HG02884 (cell line): ENCODE measurements around the gene BCAS1.

Source experiments
- ATAC-seq: cut with Tn5 transposase; IDR thresholded peaks from one replicate; pipeline ENCODE4 v1.9.1; 2021; ENCODE audit warnings: mild to moderate bottlenecking, moderate library complexity; ENCODE audit not compliant: unreplicated experiment

The BCAS1 gene

DNA sequence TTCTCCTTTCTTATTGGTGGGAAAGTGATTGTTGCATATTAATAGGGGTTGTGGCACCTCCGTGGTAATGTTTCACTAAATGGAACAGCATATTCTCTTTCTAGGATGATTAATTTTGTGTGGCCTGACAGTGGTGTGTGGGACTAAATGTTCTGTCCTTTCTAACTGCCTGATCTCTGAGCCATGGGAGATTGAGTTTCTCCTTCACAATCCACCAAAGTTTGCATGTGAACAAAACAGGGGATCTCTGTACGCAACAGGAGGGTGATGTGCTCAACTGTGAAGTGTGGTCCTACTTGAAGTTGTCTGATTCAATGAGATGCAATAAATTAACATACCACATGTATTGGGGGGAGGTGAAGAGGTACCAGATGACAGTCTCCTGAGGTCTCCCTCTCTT, 19.3 kb downstream of the BCAS1 start:
- ATAC-seq = no peak

DNA sequence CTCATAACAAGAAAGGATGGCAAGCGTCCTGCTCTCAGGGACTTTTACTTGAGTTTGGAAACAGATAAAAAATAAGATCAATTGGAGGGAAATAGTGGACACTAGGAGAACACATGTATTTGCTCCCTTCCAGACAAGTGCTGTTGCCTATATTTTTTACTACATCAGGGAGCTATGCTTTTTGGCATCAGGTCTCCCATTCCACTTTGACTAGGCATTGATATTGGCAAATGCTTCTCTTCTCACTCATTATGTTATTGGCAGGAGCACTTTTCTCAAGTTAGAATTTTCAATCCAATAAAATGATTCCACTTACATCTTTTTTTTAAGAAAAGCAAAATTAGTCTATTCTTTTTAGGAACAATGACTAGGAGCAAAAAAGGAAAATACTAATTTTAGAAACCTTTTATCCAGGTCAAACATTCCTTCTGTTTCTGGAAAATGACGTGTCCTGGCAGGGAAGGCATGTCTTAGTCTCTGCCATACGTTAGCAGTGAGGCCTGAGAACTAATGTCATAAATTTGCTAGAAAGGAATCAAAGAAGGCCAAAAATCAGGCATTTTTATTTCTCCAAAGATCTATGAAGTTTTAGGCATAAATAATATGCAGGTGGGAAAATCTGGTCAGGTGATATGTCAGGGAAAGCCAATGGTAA, 21.4 kb downstream of the BCAS1 start:
- no peak for ATAC-seq

DNA sequence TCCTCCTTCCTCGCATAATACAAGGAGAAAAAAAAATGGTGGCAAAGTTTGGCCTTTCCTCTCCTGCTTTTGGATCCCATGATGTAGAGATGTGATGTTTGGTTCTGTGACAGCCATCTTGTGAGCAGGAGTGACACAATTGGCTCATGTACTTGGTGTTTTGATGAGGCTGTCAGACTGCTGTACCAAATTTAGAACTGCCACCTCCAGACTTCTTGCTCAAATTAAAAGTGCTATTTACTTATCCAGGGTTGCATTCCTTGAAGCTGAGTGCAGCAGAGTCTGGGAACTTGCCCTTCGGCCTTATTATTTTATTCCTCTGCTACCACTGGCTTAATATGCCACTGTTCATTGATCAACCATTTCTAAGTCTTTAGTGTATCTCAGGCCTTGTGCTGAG, 21.9 kb downstream of the BCAS1 start:
- ATAC-seq = no peak

DNA sequence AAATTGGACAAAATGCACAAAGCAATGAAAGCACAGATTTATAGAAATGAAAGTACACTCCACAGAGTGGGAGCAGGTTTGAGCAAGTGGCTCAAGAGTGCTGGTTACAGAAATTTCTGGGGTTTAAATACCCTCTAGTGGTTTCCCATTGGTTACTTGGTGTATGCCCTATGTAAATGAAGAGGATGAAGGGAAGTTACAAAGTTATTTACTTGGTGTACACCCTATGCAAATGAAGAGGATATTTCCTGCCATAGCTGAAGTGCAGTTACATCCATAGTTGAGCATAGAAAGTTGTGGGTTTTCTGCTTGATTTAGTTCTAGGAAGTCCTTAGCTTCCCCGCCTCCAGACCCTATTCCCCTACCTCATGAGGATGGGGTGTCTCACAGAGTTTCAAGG, 22.7 kb downstream of the BCAS1 start:
- no peak for ATAC-seq

DNA sequence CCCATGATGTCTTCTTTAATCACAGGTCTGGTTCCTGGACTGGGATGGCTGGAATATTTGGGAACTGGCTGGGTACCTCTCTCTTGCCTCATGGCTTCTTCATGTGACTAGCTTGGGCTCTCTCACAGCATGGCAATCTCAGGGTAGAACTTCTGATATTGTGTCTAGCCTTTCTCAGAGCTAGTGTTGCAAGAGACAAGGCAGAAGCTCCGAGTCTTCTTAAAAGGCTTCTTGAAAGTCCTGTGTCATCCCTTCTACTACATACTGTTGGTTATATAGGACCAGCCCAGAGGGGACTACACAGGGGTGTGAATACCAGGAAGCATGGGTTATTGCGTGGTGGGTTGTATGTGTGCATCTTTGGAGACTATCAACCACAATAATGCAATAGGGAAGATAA, 23.3 kb downstream of the BCAS1 start:
- ATAC-seq = no peak

DNA sequence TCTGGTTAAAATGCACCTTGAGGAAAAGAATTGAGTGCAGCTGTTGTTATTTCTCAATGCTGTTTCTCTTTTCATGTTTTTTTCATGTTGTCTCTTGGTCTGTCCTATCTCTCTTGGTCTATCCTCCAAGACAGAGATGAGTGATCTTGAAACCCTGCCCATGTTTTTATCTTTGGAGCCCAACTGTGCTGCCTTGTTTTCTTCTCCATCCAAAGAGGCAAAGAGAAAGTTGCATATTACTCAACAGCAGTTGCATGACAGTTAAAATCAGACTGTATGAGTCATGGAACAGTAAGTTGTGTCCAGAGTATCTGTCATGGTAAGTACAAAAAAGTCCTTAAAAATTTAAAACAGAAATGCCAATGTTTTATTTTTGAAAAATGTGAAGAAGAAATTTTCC, 26.2 kb downstream of the BCAS1 start:
- ATAC-seq = peak; percentile 90

DNA sequence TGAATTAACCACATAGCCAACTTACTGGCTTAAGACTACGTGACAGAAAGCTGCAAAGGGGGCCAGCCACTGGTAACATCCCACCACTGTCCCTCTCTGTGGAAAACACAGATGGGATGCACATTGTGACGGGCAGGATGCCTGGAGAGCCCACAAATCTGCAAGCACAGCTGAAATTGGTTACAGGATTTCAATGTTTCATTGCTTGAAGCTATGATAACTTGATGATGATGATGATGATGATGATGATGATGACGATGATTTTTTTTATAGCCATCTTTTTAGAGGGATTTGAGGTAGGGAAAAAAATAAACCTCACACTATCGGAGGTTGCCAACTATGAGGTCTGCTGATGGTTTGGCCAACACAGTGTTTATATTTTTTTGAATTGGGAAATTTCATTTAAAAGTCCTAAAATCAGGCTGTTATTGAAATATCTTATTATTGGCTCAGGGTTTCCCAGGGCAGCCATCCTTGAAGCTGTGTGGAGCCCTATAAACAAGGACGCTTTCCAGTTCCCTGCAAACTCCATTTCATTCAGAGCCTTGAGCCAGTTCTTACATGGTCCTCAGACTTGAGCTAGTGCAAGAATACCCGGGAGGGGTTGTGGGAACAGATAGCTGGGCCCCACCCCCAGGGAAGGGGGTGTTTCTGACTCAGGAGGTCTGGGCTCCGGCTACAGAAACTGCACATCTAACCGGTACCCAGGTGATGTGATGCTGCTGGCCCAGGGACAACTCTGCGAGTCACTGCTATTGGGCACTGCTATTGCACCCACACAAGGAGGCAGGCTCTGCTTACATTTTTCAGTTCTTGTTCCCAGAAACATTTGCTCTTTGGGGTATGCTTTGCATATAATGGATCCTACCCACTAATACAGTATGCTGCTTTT, 27.1 kb downstream of the BCAS1 start:
- ATAC-seq = no peak

DNA sequence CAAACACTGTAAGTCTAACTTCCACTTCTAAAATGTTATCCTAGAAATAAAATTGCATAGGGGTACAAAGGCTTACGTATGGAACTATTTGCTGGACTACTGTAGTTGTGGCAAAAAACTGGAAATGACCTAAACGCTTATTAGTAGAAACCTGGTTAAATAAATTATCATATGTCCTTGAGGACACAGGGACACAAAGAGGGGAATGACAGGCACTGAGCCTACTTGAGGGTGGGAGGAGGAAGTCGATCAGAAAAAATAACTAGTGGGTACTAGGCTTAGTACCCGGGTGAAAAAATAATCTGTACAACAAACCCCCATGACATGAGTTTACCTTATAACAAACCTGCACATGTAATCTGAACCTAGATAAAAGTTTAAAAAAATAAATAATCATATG, 28.4 kb downstream of the BCAS1 start:
- ATAC-seq = no peak

DNA sequence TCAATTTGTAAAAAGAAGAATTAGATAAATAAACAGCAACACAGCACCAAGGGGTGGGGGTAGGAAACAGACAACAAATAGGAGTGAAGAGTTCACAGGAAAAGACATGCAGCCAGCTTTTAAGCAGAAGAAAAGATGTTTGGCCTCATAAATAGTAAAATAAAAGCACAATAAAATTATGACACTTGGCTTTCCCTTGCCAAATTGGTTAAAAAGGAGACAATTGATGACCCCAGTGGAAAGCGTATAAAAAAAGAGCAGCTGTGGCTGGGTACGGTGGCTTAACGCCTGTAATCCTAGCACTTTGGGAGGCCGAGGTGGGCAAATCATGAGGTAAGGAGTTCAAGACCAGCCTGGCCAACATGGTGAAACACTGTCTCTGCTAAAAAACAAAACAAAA, 29.1 kb downstream of the BCAS1 start:
- ATAC-seq = no peak

DNA sequence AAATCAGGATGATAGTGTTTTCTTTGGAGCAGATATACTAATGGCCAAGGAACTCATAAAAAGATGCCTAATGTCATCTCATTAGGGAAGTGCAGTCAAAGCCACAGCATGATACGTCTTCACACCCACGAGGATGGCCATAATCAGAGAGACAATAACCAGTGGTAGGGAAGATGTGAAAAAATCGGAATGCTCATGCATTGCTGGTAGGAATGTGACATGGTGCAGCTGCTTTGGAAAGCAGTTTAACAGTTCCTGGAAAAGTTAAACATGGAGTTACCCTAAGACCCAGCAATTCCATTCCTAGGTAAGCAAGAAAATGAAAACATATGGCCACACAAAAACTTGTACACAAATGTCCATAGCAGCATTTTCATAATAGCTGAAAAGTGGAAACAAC, 29.9 kb downstream of the BCAS1 start:
- no peak for ATAC-seq

DNA sequence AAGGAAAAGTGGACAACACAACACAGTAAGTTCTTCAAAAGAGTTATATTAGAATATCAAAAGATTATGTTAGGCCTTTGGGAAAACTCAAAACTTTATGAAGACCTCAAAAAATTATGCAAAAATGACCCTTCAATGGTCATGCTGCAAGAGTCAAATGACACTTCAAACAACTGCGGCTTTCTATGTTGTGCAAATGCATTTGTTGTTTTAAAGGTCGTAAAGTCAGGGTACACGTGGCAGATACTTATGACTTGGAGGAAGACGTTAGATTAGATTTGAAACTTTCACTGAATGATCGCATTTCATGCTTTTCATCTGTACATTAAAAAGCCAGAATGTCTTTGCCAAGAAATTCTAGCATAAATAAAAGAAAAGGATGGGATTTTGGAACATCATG, 31.4 kb downstream of the BCAS1 start:
- no peak for ATAC-seq

DNA sequence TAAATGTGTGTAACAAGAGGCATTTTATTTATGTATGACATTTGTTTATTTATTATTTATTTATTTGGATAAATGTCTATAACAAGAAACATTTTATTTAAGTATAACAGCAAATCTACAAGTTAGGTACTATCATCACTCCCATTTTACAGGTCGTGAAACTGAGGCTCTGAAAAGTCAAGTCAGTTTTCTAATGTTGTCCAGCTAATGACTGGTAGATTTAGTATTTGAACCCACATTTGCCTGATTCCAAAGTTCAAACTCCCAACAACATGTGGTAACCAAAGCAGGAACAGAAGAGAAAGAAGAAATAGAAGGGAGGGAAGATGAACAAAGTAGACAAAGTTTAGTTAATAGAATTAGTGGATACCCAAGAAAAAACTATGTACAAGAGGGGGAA, 32.9 kb downstream of the BCAS1 start:
- no peak for ATAC-seq

DNA sequence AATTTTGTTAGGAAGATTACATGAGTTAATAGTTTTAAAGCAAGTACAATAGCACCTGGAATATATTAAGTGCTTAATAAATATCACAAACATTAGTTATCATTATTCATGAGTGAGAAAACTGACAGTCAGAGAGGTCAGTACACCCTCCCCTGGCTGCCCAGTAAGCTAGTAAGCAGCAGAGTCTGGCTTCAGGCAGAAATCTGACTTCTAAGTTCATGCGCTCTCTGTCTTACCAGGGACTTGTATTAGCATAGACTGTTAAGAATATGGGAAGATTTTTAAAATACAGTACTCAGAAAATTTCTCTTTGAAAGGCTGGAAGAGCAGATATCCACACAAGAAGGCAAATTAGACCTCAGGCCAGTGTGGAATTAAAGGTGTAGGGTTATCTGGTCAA, 40.8 kb downstream of the BCAS1 start:
- ATAC-seq = no peak

DNA sequence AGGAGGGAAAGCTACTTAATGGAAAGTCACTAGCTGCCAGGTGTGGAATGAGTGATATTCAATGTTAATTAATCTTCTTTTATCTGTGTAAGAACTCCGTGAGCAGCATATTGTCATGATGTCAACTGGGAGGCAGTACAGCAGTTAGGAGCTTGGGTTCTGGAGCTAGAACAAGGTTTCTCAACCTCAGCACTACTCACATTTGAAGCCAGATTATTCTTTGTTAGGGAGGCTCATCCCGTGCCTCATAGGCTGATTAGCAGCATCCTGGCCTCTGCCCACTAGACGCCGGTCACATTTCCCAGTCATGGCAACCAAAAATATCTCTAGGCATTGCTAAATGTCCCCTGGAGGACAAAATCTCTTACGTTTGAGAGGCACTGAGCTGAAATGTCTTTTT, 41.2 kb downstream of the BCAS1 start:
- ATAC-seq = no peak

DNA sequence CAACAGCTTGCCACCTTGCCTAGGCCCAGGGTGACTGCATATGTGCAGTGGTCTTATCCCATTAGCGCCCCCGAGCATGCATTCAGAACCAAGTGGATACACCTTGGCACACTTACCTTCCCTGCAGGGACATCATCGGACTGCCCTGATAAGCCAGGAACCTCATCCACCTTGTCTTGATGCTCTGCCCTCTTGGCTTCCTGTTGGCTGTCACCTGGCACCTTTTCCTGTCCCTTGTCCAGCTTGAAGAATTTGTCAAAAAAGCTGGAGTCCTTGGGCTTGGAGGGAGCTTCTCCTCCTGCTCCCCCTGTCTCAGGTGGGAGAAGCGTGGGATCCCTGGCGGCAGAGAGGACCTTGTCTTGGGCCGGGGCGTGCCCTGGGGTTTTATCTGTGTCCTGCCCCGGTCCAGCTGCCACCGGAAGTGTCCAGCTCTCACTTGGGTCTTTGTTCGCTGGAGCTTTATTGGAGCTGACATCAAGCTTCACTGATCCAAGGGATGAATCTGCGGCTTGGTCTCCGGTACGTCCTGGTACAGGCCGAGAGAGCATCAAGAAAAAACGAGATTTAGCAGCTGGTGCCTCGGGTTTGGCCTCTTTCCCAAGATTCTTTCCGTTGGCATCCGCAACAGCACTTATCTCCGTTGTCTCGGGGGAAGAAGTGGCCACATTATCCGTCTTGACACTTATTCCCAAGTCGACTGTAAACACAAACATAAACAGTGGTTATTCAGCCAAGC, 42.0 kb downstream of the BCAS1 start:
- no peak for ATAC-seq

DNA sequence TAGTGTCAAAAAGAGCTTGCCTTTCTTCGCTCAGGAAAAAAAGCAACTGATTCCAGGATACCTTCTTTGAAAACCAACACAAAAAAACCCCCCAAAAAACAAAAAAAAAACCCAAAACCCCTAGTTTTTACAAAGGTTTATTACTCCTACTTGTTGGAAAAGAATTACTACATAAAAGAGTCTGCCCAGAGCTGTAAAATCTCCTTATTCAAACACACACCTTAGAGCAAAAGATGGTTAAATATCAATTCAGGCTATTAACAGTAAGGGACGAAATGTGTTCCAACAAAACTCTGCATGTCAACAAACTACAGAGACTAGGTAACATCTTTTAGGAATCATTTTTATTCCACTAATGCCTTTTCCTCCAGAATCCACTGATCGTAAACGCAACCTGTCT, 42.7 kb downstream of the BCAS1 start:
- ATAC-seq = no peak

DNA sequence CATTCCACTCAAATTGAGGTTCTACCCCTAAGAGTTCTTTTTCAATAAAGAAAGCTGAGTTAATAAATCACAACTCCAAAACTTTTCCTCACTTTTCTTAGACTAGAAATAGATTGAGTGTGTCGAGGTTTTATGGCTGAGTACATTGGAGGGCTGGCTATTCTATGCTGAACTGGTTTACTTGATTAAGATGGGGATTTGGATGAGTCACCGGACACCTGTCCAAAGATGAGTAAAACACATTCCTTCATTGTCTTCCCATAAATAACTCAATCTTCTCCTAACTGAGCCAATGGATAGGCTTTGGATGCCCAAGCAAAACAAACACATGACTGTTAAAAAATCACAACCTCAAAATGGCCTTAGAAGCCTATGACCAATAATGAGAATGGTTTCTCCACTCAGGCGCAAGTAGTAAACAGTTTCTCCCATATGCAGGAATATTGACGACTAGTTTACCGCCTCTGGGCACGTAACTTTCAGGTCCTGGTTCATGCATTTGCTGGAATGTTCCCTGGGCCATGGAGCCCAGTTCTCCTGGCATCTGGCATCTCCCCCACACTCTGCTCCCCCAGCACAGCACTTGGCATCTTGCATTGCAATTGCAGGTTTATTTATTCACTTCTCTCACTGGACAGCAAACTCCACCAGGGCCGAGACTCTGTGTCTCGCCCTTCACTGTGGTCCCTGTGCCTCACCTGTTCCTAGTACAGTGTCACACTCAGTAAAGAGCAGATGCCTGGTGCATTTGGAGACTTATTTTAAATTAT, 43.9 kb downstream of the BCAS1 start:
- no peak for ATAC-seq

DNA sequence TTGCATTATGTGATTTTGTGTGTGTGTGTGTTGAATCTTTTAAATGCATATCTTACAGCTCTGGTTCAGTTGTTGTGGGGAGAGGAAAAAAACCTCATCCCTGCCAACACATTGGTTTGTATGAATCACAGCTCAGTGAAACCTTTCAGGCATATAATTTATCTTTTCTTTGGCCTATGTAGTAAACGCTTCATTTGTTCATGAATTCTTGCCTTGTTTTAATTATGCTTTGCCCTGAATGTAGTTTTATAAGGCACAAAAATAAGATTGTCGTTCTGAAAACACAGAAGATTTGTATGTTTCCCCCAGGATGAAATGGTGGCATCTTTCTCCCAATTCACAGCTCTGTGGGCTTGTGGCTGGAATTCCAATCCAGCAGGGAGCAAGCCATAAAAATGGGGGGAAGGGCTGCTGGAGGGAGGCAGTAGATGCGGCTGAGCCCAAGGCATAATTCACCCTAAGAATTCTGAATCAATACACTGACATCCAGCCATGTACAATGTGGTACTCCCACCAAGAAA, 45.1 kb downstream of the BCAS1 start:
- no peak for ATAC-seq

DNA sequence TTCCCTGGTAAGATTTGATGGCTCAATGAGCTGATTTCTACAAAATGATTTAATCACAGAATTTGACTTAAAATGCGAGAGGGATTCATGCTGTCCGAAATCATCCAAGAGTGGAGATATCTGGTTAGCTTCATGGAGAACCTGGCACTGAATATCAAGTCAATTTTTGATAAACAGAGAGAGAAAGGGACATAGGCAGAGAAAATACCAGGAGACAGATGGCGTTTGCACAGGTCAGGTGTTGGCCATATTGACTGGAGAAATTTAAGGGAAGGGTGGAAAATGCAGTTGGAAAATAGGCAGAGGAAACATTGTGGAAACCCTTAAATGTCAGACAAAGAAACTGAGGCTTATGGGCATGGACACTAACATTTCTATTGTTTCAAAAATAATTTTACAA, 47.0 kb downstream of the BCAS1 start:
- ATAC-seq = no peak

DNA sequence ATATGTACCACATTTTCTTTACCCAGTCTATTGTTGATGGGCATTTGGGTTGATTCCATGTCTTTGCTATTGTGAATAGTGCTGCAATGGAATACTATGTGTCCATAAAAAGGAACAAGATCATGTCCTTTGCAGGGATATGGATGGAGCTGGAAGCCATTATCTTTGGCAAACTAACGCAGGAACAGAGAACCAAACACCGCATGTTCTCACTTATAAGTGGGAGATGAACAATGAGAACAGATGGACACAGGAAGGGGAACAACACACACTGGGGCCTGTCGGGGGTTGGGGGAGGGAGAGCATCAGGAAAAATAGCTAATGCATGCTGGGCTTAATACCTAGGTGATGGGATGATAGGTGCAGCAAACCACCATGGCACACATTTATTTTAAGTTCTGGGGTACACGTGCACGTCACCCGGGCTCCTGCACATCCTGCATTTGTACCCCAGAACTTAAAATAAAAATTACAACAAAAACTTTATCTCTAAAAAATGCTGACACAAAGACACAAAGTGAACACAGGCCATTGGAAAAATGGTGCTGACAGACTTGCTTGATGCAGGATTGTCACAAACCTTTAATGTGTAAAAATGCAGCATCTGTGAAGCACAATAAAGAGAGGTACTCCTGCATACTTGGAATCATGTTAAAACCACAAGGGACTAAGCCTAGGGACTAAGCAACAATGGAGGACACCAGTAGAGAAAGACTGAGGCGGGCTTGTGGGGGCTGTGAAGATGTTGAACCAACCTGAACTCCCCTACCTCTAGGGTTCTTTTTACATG, 48.8 kb downstream of the BCAS1 start:
- ATAC-seq = no peak
